Tibial nerve (tissue), 4 donors: ENCODE results near the gene CREB1. TPM values are rescaled to one million over a fixed set of nuclear protein-coding genes. Genes with fewer than 3 reads are reported as not detected.

Source experiments
- DNase-seq, 2 donors: peaks; one replicate each; pipeline ENCODE4 v3.0.0-alpha.2; 2019; ENCODE audit warnings: low spot score in 2 of 2
- H3K27ac ChIP-seq, 4 donors: fragments of 200-600 bp; sonication (generic) in 3 of 4; one replicate each; pipeline ENCODE4 v1.5.1; 2017 to 2019; ENCODE audit warnings: mild to moderate bottlenecking in 1 of 4
- H3K27me3 ChIP-seq, 2 donors: fragments of 200-600 bp; sonication (generic) in 1 of 2; one replicate each; pipeline versions ENCODE4 v1.5.1 to v1.6.0; 2017 to 2019
- H3K36me3 ChIP-seq, 3 donors: fragments of 200-600 bp; sonication (generic); one replicate each; pipeline ENCODE4 v1.5.1; 2018 to 2019
- H3K4me1 ChIP-seq, 4 donors: fragments of 200-600 bp; sonication (generic) in 3 of 4; one replicate each; pipeline ENCODE4 v1.5.1; 2017 to 2019
- H3K4me3 ChIP-seq, 4 donors: fragments of 200-600 bp; sonication (generic) in 3 of 4; one replicate each; pipeline ENCODE4 v1.5.1; 2017 to 2019; ENCODE audit warnings: mild to moderate bottlenecking in 1 of 4, moderate library complexity in 1 of 4
- H3K9me3 ChIP-seq, 4 donors: fragments of 200-600 bp; sonication (generic) in 3 of 4; one replicate each; pipeline ENCODE4 v1.5.1; 2017 to 2019
- CTCF ChIP-seq, 5 experiments: fragments of 200-600 bp in 3 of 5; fragments of 450-650 bp in 2 of 5; sonication (generic) in 3 of 5; IDR thresholded peaks; one replicate each; pipeline ENCODE4 v1.5.1; 2016 to 2019; ENCODE audit warnings: antibody characterized with exemption in 5 of 5, mild to moderate bottlenecking in 3 of 5, moderate library complexity in 2 of 5
- EP300 ChIP-seq, 2 donors: sonication (generic); formaldehyde crosslinking; IDR thresholded peaks; one replicate each; pipeline ENCODE4 v1.6.1; 2017; ENCODE audit warnings: antibody characterized with exemption in 2 of 2, mild to moderate bottlenecking in 1 of 2
- POLR2A ChIP-seq, 2 donors: fragments of 450-650 bp; IDR thresholded peaks; one replicate each; pipeline ENCODE4 v1.6.1; 2017; ENCODE audit warnings: antibody characterized with exemption in 2 of 2, mild to moderate bottlenecking in 2 of 2, moderate library complexity in 2 of 2
- WGBS, 2 donors: methylation state at CpG; one replicate each; pipeline ENCODE4 v1.1.5; 2018; 5-methylcytosine and 5-hydroxymethylcytosine counted together
- total RNA-seq, 4 donors: library from RNA; depleted of rRNA; stranded (reverse); fragments of >200 nt; gene quantifications; one replicate each; pipeline ENCODE4 v1.1.0, GENCODE V29; 2016

CREB1 gene
- total RNA-seq, 4 donors from 2014 or later = 28.9 to 67.7 (median 34.0) TPM

- no peak for DNase-seq
- H3K27ac ChIP-seq = no peak overlapping the region
- H3K9me3 ChIP-seq = peaks cover 0 to 22% (median 0%) of the 10 kb centered on the region in 4 donors
- no peaks in the 10 kb centered on the region for H3K4me1 ChIP-seq
- H3K27me3 ChIP-seq = no peaks in the 10 kb centered on the region
- no peak overlapping the region for H3K4me3 ChIP-seq
- H3K36me3 ChIP-seq = peaks cover 0 to 78% (median 12%) of the 10 kb centered on the region in 3 donors
- TF ChIP-seq EP300 (IDR thresholded peaks at IDR 0.05) = no peak
- TF ChIP-seq POLR2A (IDR thresholded peaks at IDR 0.05) = no peak
- no peak for TF ChIP-seq CTCF (IDR thresholded peaks at IDR 0.05)
Measured at GRCh38 chr2:207589143-207589542, 59.4 kb downstream of the CREB1 start.

- peaks cover 0 to 86% (median 0%) of the 10 kb centered on the region in 3 donors for H3K36me3 ChIP-seq
- no peak overlapping the region for H3K27ac ChIP-seq
- no peak for TF ChIP-seq EP300 (IDR thresholded peaks at IDR 0.05)
- no peak for TF ChIP-seq CTCF (IDR thresholded peaks at IDR 0.05)
- no peak for TF ChIP-seq POLR2A (IDR thresholded peaks at IDR 0.05)
Measured at GRCh38 chr2:207593277-207593676, 63.5 kb downstream of the CREB1 start.

GRCh38 chr2:207594264-207594663 is 64.5 kb downstream of the CREB1 start:
- Histone ChIP-seq H3K27me3 (no peaks in the 10 kb centered on the region), H3K9me3 (peaks cover 0 to 22% (median 0%) of the 10 kb centered on the region in 4 donors), H3K36me3 (peaks cover 0 to 78% (median 0%) of the 10 kb centered on the region in 3 donors), H3K4me1 (no peaks in the 10 kb centered on the region), H3K27ac (no peak overlapping the region), H3K4me3 (no peak overlapping the region)
- no peak for DNase-seq
- TF ChIP-seq CTCF (IDR thresholded peaks at IDR 0.05) (no peak), POLR2A (IDR thresholded peaks at IDR 0.05) (no peak), EP300 (IDR thresholded peaks at IDR 0.05) (no peak)
- 71 to 81% methylated on average over 3 of the region's 3 CpGs for WGBS, 2 donors

More at GRCh38 chr2:207593277-207593676, 63.5 kb downstream of the CREB1 start:
- Histone ChIP-seq H3K4me3 (no peak overlapping the region), H3K27me3 (no peaks in the 10 kb centered on the region), H3K9me3 (peaks cover 0 to 22% (median 0%) of the 10 kb centered on the region in 4 donors), H3K4me1 (no peaks in the 10 kb centered on the region)
- DNase-seq = no peak

GRCh38 chr2:207594731-207595130 is 65.0 kb downstream of the CREB1 start:
- H3K4me3 ChIP-seq = no peak overlapping the region
- peaks cover 0 to 22% (median 0%) of the 10 kb centered on the region in 4 donors for H3K9me3 ChIP-seq
- TF ChIP-seq POLR2A (IDR thresholded peaks at IDR 0.05) = no peak
- no peak for TF ChIP-seq CTCF (IDR thresholded peaks at IDR 0.05)
- H3K27ac ChIP-seq = no peak overlapping the region
- WGBS, 2 donors = 94 to 100% methylated on average over 4 of the region's 4 CpGs
- DNase-seq = no peak
- peaks cover 0 to 74% (median 0%) of the 10 kb centered on the region in 3 donors for H3K36me3 ChIP-seq
- no peaks in the 10 kb centered on the region for H3K4me1 ChIP-seq
- no peaks in the 10 kb centered on the region for H3K27me3 ChIP-seq

GRCh38 chr2:207599636-207600035 is 69.9 kb downstream of the CREB1 start:
- Histone ChIP-seq H3K36me3 (peaks cover 0 to 26% (median 0%) of the 10 kb centered on the region in 3 donors), H3K4me1 (peaks cover 0 to 5% (median 0%) of the 10 kb centered on the region in 4 donors), H3K27ac (no peak overlapping the region), H3K9me3 (no peaks in the 10 kb centered on the region), H3K4me3 (no peak overlapping the region), H3K27me3 (no peaks in the 10 kb centered on the region)
- DNase-seq = no peak
- TF ChIP-seq POLR2A (IDR thresholded peaks at IDR 0.05) (no peak), CTCF (IDR thresholded peaks at IDR 0.05) (no peak), EP300 (IDR thresholded peaks at IDR 0.05) (no peak)
